GM18526 (cell line): ENCODE measurements around the gene THOC2.

ENCODE experiments used
- POLR2A ChIP-seq: IDR thresholded peaks from 3 replicates; pipeline ENCODE4 v1.6.1; 2011; ENCODE audit not compliant: insufficient read length; ENCODE audit errors: extremely low read depth

Gene THOC2

DNA sequence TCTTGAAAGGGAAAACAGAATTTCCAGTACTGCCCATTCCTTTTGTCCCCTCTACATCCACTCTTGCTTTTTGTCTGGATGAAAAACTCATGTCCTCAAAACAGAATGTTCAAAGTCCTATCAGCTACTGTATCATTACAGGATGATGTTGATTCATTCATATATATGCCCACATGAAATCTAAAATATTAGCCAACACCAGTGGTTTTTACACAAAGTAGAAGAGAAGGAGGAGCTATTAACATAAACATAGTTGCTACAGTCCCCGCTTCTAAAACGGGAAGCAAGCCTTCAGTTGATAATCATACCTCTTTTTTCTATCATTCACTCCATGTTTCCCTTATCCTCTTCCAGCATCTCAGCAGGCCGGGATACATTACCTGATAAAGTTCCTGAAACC lies 7.7 kb upstream of the THOC2 start:
- TF ChIP-seq POLR2A = no peak

DNA sequence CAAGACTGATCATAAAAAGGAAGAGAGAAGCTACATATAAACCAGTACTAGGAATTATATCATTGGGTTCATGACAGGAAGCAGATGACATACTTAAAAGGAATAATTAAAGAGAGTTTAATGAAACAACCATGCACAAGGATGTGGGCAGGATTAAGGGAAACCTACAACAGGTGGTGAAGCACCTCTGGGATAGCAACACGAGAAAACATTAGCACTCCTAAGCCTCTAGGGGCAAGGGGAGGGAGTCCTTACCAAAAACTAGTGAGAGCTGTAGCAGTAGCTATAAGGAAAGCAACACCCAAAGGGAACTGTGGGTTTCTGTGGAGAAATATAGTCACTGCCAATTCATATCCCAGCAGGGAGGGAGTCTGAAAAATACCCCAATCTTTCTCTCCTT lies 7.2 kb upstream of the THOC2 start:
- TF ChIP-seq POLR2A = no peak

GRCh38 chrX:123739474-123739873 lies 6.6 kb upstream of the THOC2 start:
- TF ChIP-seq POLR2A = no peak

DNA sequence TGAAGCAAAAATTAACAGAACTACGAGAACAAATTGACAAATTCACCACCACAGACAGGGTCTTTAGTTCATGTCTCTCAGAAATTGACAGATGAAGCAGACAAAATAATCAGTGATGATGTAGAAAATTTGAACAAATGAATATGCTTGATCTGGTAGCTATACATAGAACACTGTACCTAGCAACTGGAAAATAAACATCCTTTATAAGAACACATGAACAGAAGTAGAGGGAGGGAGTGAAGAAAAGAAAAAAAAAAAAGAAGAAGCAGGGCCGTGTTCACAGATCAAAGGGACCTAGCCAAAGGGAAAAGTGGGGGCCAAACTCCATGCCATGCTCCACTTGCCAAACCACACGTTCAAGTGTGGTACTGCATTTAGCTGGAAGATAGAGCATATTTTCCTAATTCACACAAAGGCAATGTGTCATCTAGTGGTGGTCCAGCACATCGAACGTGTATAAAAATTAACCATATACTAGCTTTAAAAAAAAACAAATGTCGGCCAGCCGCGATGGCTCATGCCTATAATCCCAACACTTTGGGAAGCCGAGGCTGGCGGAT lies 5.6 kb upstream of the THOC2 start:
- TF ChIP-seq POLR2A = no peak

- TF ChIP-seq POLR2A = no peak
These were observed 3.6 kb upstream of the THOC2 start for GRCh38 chrX:123736333-123736921.

GRCh38 chrX:123731987-123732669 lies 724 bp downstream of the THOC2 start:
- no peak for TF ChIP-seq POLR2A

DNA sequence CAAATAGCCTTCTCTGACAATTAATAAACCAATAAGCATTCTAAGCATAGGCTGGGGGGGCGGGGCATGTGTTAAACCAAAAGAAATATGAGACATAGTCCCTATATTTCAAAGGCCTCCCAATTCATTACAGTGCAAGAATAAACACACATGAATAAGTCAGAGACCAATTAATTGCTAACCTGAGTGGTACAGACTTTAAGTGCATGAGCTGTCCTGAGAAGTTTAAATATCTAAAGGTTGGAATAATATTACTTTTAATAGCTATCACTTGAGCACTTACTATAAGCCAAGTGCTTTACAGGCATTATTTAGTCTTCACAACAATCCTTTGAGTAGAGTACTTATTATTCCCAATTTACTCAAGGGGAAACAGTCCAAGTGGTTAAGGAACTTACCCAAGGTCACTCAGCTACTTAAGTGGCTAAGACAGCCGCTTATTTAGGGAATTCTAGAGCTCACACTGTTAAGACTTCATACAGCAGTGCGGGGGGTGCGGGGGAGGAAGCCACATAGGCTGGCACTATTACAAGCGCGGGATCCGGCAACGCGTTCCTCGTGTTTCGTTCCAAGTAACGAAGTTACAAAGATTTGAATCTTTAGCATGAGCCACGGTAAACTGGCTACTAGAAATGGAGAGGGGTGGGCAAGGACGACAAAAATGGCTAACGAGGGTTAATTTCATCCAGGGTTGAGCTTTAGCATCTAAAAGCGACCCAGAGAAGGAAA lies 1.4 kb downstream of the THOC2 start:
- no peak for TF ChIP-seq POLR2A

DNA sequence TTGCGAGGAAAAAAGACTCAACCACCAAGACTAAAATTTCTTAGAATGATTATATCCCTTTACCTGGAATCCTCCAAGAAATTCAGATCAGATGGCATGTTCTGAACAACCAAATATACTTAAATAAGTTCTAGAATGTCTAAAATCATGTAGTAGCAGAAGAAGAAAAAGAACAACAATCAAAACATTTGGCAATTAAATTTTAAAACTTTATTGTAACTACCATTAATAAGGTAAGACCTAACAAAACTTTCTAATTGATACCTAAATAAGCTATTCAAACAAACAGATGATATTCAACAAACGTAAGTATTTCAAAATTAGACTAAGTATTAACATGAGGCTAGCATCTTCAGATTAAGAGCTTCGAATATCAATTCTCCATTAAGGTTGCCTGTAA lies 4.3 kb downstream of the THOC2 start:
- no peak for TF ChIP-seq POLR2A

DNA sequence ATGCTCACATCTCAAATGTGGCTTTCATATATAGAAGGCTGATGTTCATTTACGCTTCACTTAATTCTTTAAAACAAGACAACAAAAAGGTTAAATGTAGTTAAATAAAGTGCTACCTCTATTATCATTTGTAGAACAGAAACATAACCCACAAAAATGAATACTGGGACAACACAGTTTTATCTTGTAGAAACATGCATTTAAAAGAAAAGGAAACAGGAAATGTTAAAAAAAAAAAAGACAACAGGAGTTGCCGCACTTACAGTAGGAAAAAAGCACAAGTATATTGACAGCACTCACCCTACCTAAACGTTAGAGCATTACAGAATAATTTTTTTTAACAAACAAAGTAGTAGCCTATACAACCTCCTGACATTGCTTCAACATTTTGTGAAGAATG lies 4.8 kb downstream of the THOC2 start:
- TF ChIP-seq POLR2A = no peak

GRCh38 chrX:123720486-123720885 lies 12.4 kb downstream of the THOC2 start:
- no peak for TF ChIP-seq POLR2A

- no peak for TF ChIP-seq POLR2A
These were observed 19.0 kb downstream of the THOC2 start for GRCh38 chrX:123713841-123714240.

- no peak for TF ChIP-seq POLR2A
These were observed 19.4 kb downstream of the THOC2 start for GRCh38 chrX:123713434-123713833.

DNA sequence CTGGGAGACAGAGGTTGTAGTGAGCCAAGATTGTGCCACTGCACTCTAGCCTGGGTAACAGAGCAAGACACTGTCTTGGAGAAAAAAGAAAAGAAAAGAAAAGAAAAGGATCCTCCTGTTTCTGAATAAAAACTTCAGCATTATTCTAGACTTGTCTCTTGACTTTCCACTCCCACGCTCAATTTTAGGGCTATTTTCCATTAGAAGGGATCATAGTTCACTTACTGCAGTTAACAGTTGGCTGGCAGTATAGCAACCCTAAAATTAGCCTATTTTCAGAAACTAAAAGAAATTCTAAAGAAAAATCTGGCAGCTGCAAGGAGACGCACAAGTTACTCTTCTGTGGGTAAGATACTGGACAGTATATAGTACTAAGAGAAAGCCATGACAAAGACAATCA lies 28.1 kb downstream of the THOC2 start:
- no peak for TF ChIP-seq POLR2A

GRCh38 chrX:123698979-123699520 lies 33.8 kb downstream of the THOC2 start:
- no peak for TF ChIP-seq POLR2A

DNA sequence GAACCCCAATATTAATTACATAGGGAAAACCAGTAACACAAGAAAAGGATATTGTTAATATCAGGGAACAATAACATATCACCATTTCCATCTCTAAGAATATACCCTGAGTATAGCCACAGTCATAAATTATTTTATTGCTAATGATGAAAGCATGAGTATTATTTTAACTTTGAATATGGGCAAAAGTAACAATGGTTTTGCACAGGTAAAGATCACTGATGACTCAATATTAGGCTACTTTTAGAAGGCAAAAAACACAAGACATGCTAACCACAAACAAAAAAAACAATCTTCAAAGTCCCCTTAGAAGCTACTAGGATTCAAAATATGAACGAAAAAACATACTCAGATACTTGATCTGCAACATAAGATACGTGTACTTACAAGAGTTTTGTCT lies 36.5 kb downstream of the THOC2 start:
- no peak for TF ChIP-seq POLR2A

GRCh38 chrX:123695242-123695641 lies 37.6 kb downstream of the THOC2 start:
- no peak for TF ChIP-seq POLR2A
